ENCODE measurements around the gene ATP11A.

- TF ChIP-seq EZH2 (IDR thresholded peaks at IDR 0.05; ENCODE audit: borderline replicate concordance, low read depth, low read length, severe bottlenecking), result no peak
- TF ChIP-seq CTCF (IDR thresholded peaks at IDR 0.05; ENCODE audit: borderline replicate concordance, extremely low read depth, low read length, poor library complexity, severe bottlenecking), result no peak
Measured at GRCh38 chr13:112877539-112877938, 187.7 kb downstream of the ATP11A start.

Measured in DND-41 (cell line).